GM12892 (cell line): Measurements from ENCODE around the gene TMCO4.

Source experiments
- DNase-seq: peaks from one replicate; pipeline ENCODE4 v3.0.0; 2011; ENCODE audit not compliant: insufficient read length
- FAIRE-seq: peaks from 2 replicates; lab custom pipeline; 2011; peaks lifted over from hg19 to GRCh38; lab: Jason Lieb, UNC
- POLR2A ChIP-seq: IDR thresholded peaks from 2 replicates; pipeline ENCODE4 v1.6.1; 2011; ENCODE audit warnings: low read depth, low read length, control low read depth
- POLR2AphosphoS5 ChIP-seq: IDR thresholded peaks from 2 replicates; pipeline ENCODE4 v1.6.1; 2011; ENCODE audit warnings: low read depth, low read length, control low read depth
- TAF1 ChIP-seq: IDR thresholded peaks from 2 replicates; pipeline ENCODE4 v1.6.1; 2011; ENCODE audit warnings: low read depth, mild to moderate bottlenecking, control low read depth, low read length, borderline replicate concordance

TMCO4 gene

DNA sequence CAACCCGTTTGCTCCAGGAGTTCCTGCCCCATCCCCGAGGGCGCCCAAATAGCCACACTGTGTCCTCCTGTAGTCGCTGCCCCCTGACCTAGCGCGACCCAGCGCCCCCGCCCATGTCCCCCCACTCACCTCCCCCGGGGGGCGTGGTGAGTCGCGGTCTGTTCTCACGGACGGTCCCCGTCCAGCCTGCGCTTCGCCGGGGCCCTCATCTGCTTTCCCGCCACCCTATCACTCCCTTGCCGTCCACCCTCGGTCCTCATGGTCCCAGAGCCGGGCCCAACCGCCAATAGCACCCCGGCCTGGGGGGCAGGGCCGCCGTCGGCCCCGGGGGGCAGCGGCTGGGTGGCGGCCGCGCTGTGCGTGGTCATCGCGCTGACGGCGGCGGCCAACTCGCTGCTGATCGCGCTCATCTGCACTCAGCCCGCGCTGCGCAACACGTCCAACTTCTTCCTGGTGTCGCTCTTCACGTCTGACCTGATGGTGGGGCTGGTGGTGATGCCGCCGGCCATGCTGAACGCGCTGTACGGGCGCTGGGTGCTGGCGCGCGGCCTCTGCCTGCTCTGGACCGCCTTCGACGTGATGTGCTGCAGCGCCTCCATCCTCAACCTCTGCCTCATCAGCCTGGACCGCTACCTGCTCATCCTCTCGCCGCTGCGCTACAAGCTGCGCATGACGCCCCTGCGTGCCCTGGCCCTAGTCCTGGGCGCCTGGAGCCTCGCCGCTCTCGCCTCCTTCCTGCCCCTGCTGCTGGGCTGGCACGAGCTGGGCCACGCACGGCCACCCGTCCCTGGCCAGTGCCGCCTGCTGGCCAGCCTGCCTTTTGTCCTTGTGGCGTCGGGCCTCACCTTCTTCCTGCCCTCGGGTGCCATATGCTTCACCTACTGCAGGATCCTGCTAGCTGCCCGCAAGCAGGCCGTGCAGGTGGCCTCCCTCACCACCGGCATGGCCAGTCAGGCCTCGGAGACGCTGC lies 133.9 kb downstream of the TMCO4 start:
- FAIRE-seq (no peak), DNase-seq (no peak)
- no peak for TF ChIP-seq POLR2AphosphoS5
- TF ChIP-seq TAF1: no peak
- TF ChIP-seq POLR2A: no peak

DNA sequence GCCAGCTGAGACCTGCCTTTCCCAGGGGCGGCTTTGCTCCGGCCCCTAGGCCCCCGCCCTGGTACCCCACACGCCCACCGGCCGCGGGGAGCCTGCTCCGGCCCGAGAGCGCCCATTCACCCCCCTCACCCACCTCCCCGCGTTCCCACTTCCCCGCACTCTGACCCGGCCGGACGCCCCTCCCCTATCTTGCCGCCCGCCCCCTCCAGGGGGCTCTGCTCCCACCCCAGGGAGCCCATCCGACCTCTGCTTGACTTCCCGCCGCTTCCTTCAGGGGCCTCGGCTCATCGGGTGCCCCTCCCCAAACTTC lies 134.6 kb downstream of the TMCO4 start:
- TF ChIP-seq POLR2AphosphoS5 (no peak), POLR2A (no peak), TAF1 (no peak)
- DNase-seq (no peak), FAIRE-seq (no peak)

GRCh38 chr1:19664453-19665185 lies 135.1 kb downstream of the TMCO4 start, which contains the start of gene HTR6:
Gene HTR6 (plus strand): TSS chr1:19664875. CDS start chr1:19665754, 879 bp downstream.
- DNase-seq: peak; percentile 63
- TF ChIP-seq TAF1 (no peak), POLR2AphosphoS5 (no peak), POLR2A (no peak)
- FAIRE-seq: no peak

- FAIRE-seq: no peak
- no peak for TF ChIP-seq TAF1
- TF ChIP-seq POLR2A: no peak
- TF ChIP-seq POLR2AphosphoS5: no peak
- DNase-seq: no peak
Observed at GRCh38 chr1:19662313-19662712, 137.4 kb downstream of the TMCO4 start.

- DNase-seq (no peak), FAIRE-seq (peak; percentile 54)
- no peak for TF ChIP-seq POLR2AphosphoS5
- TF ChIP-seq TAF1: no peak
- no peak for TF ChIP-seq POLR2A
Observed at GRCh38 chr1:19661721-19662228, 137.9 kb downstream of the TMCO4 start.

DNA sequence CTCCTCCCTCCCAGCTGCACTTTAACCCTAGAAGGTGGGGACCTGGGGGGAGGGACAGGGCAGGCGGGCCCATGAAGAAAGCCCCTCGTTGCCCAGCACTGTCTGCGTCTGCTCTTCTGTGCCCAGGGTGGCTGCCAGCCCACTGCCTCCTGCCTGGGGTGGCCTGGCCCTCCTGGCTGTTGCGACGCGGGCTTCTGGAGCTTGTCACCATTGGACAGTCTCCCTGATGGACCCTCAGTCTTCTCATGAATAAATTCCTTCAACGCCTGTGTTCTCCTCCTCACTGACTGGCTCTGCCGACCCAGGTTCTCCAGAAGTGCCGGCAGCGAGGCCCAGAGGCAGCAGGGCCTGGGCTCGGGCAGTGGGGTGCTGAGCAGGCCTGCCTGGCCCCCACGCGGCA lies 141.5 kb downstream of the TMCO4 start:
- TF ChIP-seq POLR2A (no peak), TAF1 (no peak), POLR2AphosphoS5 (no peak)
- FAIRE-seq: no peak
- no peak for DNase-seq

DNA sequence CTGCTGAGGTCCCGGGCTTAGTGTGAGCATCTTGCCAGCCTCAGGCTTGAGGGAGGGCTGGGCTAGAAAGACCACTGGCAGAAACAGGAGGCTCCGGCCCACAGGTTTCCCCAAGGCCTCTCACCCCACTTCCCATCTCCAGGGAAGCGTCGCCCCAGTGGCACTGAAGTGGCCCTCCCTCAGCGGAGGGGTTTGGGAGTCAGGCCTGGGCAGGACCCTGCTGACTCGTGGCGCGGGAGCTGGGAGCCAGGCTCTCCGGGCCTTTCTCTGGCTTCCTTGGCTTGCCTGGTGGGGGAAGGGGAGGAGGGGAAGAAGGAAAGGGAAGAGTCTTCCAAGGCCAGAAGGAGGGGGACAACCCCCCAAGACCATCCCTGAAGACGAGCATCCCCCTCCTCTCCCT lies 142.2 kb downstream of the TMCO4 start:
- no peak for DNase-seq
- no peak for FAIRE-seq

GRCh38 chr1:19656780-19657466 lies 142.8 kb downstream of the TMCO4 start:
- FAIRE-seq (no peak), DNase-seq (no peak)

More for the DNA sequence above, 142.2 kb downstream of the TMCO4 start:
- TF ChIP-seq POLR2AphosphoS5: no peak
- no peak for TF ChIP-seq POLR2A
- TF ChIP-seq TAF1: no peak

DNA sequence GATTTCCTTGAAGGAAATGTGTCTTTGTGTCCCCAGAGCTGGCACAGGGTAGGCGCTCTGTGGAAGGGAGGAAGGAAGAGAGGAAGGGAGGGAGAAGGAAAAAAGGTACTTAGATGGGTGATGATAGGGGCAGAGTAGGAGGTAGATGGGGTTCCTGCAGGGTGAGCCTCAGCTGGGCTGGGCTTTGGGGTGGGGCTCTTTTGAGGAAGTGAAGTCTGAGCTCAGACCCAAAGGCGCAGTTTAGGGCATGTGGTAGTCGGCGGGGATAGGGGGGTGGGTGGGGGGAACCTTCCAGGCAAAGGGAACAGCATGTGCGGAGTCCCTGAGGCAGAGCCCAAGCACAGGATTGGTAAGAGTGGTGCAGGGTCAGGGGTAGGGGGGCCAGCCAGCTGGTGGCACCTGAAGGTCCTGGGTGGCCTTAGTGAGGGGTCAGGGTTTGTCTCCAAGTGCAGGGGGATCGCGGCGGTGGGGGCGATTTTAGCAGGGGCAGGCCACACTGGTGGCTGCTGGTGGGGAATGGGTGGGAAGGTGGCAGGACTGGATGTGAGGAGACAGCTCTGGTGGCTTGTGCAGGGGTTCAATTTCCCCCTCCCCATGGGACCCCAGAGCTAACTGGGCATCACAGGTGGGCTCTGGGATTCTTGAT lies 143.5 kb downstream of the TMCO4 start:
- DNase-seq (no peak), FAIRE-seq (no peak)
- TF ChIP-seq TAF1: no peak
- no peak for TF ChIP-seq POLR2A
- TF ChIP-seq POLR2AphosphoS5: no peak

More at GRCh38 chr1:19656780-19657466, 142.8 kb downstream of the TMCO4 start:
- TF ChIP-seq POLR2AphosphoS5 (no peak), TAF1 (no peak), POLR2A (no peak)

GRCh38 chr1:19655718-19656080 lies 144.0 kb downstream of the TMCO4 start:
- no peak for FAIRE-seq
- no peak for TF ChIP-seq POLR2AphosphoS5
- no peak for TF ChIP-seq POLR2A
- no peak for TF ChIP-seq TAF1
- DNase-seq: no peak
